Thoracic aorta (tissue), 2 donors: Measurements from ENCODE around the gene HECW1. TPM values are rescaled to one million over a fixed set of nuclear protein-coding genes. Genes with fewer than 3 reads are reported as not detected.

Source experiments
- ATAC-seq: fragments of 150-250 bp; one replicate; pipeline ENCODE4 v1.8.0; 2017; ENCODE audit warnings: low read depth; ENCODE audit not compliant: insufficient number of reproducible peaks, low FRiP score
- DNase-seq: peaks from one replicate; pipeline ENCODE4 v3.0.0-alpha.2; 2020; ENCODE audit warnings: low spot score
- H3K27ac ChIP-seq, 2 donors: fragments of 200-600 bp; sonication (generic); 1 replicate in 1 of 2; 2 replicates in 1 of 2; pipeline ENCODE4 v1.5.1; 2016; ENCODE audit warnings: mild to moderate bottlenecking in 2 of 2, moderate library complexity in 2 of 2
- H3K27me3 ChIP-seq: fragments of 200-600 bp; sonication (generic); replicated peaks from 2 replicates; pipeline ENCODE4 v1.6.0; 2016; ENCODE audit warnings: mild to moderate bottlenecking; ENCODE audit not compliant: insufficient read depth
- H3K36me3 ChIP-seq: fragments of 200-600 bp; sonication (generic); one replicate; pipeline ENCODE4 v1.5.1; 2016
- H3K4me1 ChIP-seq, 2 donors: fragments of 200-600 bp; sonication (generic); 1 replicate in 1 of 2; 2 replicates in 1 of 2; pipeline versions ENCODE4 v1.5.1 to v1.6.0; 2016; ENCODE audit warnings: low read depth in 2 of 2, mild to moderate bottlenecking in 1 of 2; ENCODE audit not compliant: control insufficient read depth in 1 of 2
- H3K4me3 ChIP-seq: fragments of 200-600 bp; sonication (generic); 2 replicates; pipeline ENCODE4 v1.5.1; 2016; ENCODE audit warnings: mild to moderate bottlenecking
- H3K9me3 ChIP-seq: fragments of 200-600 bp; sonication (generic); 2 replicates; pipeline ENCODE4 v1.5.1; 2016
- CTCF ChIP-seq: fragments of 200-600 bp; sonication (generic); IDR thresholded peaks from one replicate; pipeline ENCODE4 v1.5.1; 2019; ENCODE audit warnings: antibody characterized with exemption
- total RNA-seq, 2 donors: library from RNA; depleted of rRNA; stranded (reverse); fragments of >200 nt; gene quantifications; one replicate each; pipeline versions ENCODE4 v1.1.0 to v1.2.3, GENCODE V29; 2016

HECW1 gene
- total RNA-seq, 2 donors from 2014 or later, result 0.28 to 2.3 TPM

GRCh38 chr7:43396187-43396740, 283.8 kb downstream of the HECW1 start:
- Histone ChIP-seq H3K27ac (no peak overlapping the region), H3K9me3 (no peaks in the 10 kb centered on the region), H3K4me3 (no peak overlapping the region), H3K36me3 (no peaks in the 10 kb centered on the region), H3K4me1 (no peaks in the 10 kb centered on the region), H3K27me3 (no peaks in the 10 kb centered on the region)
- DNase-seq (no peak), ATAC-seq (no peak)
- TF ChIP-seq CTCF, result no peak

GRCh38 chr7:43398831-43399230, 286.4 kb downstream of the HECW1 start:
- H3K4me1 ChIP-seq, result no peaks in the 10 kb centered on the region
- ATAC-seq (no peak), DNase-seq (no peak)
- H3K9me3 ChIP-seq, result no peaks in the 10 kb centered on the region
- H3K27ac ChIP-seq, result no peak overlapping the region
- H3K36me3 ChIP-seq, result no peaks in the 10 kb centered on the region
- H3K27me3 ChIP-seq, result no peaks in the 10 kb centered on the region
- no peak for TF ChIP-seq CTCF
- H3K4me3 ChIP-seq, result no peak overlapping the region

- Histone ChIP-seq H3K27me3 (no peaks in the 10 kb centered on the region), H3K4me3 (no peak overlapping the region), H3K4me1 (no peaks in the 10 kb centered on the region), H3K36me3 (no peaks in the 10 kb centered on the region), H3K27ac (no peak overlapping the region), H3K9me3 (no peaks in the 10 kb centered on the region)
- no peak for ATAC-seq
- TF ChIP-seq CTCF, result no peak
- DNase-seq, result no peak
These were observed 293.5 kb downstream of the HECW1 start for GRCh38 chr7:43405948-43406347.

- TF ChIP-seq CTCF, result no peak
- Histone ChIP-seq H3K9me3 (no peaks in the 10 kb centered on the region), H3K4me3 (no peak overlapping the region), H3K4me1 (no peaks in the 10 kb centered on the region), H3K36me3 (no peaks in the 10 kb centered on the region), H3K27ac (no peak overlapping the region), H3K27me3 (no peaks in the 10 kb centered on the region)
- DNase-seq (no peak), ATAC-seq (no peak)
These were observed 294.5 kb downstream of the HECW1 start for GRCh38 chr7:43406961-43407360.

- Histone ChIP-seq H3K4me1 (no peaks in the 10 kb centered on the region), H3K9me3 (no peaks in the 10 kb centered on the region), H3K27me3 (no peaks in the 10 kb centered on the region), H3K4me3 (no peak overlapping the region), H3K27ac (no peak overlapping the region), H3K36me3 (no peaks in the 10 kb centered on the region)
- ATAC-seq (no peak), DNase-seq (no peak)
- TF ChIP-seq CTCF, result no peak
These were observed 296.5 kb downstream of the HECW1 start for GRCh38 chr7:43408981-43409380.
